Hematopoietic multipotent progenitor cell (in vitro differentiated cells): ENCODE measurements around the gene MXD4. TPM values are rescaled to one million over a fixed set of nuclear protein-coding genes. Genes with fewer than 3 reads are reported as not detected.

Experiments
- DNase-seq, 3 donors: peaks; one replicate each; pipeline ENCODE4 v3.0.0-alpha.2; 2011 to 2015; ENCODE audit warnings: low read depth in 2 of 3, low spot score in 2 of 3
- total RNA-seq: library from RNA; depleted of rRNA; stranded (reverse); fragments of >200 nt; gene quantifications from one replicate; pipeline ENCODE4 v1.2.3, GENCODE V29; 2012

MXD4 gene
- total RNA-seq, 1 donor, result 92.9 TPM

GRCh38 chr4:2253160-2254084, 8.5 kb downstream of the MXD4 start:
- DNase-seq, result no peak

- DNase-seq, result no peak
Observed at GRCh38 chr4:2252530-2253091, 9.3 kb downstream of the MXD4 start.

DNA sequence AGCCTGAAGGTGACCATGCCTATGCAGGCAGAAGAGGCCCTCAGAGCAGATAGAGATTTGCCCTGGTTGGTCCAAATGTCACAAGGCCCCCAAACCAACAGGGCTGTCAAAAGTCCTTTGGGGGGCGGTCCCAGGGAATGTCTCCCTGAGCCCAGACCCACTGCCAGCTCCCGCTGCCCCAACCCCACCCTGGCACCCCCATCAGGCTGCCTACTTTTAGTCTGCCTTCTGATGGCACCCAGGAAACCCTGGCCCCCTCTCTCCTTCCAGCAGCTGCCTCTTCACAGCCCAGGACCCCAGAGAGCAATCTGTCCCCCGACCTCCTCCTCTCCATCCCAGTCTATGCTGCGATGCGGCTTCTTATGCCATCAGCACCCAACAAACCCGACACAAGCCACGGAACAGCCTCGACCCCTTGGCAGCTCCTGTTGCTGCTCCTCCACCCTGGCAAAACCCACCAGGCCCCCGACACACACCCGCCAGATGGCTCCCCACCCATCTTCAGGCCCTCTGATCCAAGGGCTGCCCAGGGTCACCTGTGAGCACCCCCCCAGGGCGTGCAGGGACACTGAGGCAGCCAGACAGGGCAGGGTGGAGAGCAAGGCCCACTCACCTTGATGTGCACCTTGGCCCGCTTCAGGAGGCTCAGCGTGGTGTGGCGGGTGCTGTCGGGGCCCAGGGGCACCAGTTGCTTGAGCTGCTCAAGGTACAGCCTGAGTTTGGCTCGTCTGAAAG, 9.9 kb downstream of the MXD4 start:
- no peak for DNase-seq

DNA sequence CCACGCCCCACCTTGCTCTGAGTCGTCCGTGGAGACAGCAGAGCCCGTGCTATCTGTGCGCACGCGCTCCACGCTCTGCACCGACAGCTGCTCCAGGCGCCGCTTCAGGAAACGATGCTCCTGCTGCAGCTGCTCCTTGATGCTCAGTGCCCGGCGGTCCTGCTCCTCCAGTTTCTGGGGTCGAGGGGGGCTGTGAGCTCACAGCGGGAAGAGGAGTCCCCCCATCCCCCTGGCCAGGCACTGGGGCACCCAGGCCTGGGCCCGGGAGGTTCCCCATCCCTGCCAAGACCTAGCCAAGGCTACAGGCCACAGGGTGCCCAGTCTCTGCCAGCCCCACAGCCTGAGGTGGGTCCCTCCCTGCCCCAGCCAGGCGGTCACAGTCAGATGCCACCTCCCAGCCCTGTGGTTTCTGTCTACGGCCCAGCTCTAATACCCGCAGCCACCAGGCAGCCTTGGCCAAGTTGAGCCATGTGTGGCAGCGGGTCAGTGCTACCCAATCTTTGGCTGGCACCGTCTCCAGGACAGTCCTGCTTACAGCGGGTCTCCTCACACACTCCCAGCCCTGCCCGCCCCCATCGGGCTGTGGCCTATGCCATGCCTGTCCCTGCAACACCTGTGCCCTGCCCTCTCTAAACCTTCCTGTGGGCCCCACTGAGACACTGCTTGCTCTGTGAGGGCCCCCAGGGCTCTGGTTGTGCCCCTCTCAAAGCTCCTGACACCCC, 10.7 kb downstream of the MXD4 start:
- DNase-seq, result no peak

- DNase-seq, result no peak
Observed at GRCh38 chr4:2250357-2251072, 11.4 kb downstream of the MXD4 start.

DNA sequence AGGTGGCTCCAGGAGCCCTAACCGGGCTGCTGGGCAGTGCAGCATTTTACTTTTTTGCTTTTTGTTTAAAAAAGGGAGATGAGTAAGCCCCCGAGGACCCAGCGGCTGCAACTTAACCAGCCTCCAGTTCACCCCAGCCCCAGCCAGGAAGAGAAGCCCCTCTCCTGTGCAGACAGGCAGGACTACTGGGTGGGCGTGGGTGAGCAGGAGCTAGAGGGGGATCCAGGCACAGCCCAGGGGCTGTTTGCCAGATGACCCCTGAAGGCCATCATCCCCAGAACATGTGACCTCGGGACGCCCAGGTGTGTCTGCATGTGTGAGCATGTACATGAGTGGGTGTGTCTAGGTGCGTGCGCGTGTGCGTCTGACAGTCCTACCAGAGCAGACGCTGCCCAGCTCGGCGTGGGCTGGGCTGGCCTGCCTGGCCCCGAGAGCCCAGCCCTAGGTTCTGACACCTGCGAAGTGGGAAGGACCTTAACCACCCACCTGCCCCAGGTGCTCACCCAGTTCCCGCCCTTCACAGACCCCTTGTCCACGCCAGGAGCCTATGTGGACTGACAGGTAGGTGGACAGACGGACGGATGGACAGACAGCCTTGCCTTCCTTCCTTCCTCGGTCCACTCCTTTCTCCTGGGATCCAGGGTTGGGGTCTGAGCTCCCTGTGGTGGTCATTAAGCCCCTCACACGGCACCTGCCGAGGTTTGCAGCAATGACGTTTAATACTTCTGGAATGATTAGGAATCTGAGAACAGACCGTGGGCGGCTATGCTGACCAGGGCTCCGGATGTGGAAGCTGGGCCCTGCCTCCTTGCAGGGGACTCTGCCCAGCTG, 12.2 kb downstream of the MXD4 start:
- no peak for DNase-seq

DNA sequence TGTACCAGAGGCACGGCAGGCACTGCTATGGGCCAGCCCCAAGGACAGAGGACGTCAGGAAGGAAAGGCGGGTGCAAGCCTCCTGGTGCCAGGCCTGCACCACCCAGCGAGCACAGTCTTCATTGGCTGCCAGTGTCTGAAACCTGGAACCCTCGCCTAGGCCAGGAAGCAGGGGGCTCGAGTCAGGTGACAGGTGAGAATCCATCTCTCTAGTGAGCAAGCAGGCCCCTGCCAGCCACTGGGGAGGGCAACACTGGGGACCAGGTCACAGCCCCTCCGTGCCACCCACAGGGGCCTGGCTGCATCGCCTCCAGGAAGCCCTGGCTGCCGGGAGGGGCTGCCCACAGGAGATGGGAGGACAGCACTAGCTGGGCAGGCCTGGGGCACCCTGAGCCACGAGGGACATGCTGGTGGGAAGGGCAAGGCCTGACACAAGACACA, 13.1 kb downstream of the MXD4 start:
- DNase-seq, result no peak

GRCh38 chr4:2248044-2248780, 13.7 kb downstream of the MXD4 start:
- DNase-seq, result no peak

- no peak for DNase-seq
Observed at GRCh38 chr4:2247128-2248043, 14.5 kb downstream of the MXD4 start.

DNA sequence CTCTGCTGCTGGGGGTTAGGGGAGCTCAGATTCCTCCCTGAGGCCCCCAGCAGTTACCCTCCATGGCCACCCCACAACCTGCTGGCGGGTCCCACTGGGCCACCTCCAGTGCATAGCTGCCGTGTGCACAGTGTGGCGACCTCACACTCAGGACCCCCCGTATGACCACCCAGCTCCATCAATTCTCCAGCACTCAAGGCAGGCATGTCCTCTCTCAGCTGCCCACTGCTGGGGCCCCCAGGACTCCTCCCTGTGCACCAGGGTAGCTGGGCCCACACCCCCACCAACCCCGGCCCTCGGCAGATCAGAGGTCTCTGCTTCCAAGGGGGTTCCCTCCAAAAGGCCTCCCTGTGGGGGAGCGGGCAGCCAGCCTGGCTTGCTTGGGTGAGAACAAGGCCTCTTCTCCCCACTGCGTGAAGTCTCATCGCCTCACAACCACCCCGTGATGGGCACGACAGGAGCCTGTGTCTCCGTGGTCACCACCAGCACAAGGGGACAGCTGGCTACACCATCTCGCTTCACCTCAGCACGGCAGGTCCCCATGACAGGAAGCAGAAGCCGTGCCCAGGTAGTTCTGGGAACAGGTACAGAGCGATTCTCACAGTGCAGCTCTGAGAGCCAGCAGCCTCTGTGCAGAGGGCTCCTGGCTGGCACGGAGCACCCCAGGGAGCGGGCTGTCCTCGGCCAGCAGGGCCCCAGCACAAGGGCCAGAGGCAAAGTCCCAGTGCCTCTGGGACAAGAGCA, 15.4 kb downstream of the MXD4 start:
- no peak for DNase-seq

DNA sequence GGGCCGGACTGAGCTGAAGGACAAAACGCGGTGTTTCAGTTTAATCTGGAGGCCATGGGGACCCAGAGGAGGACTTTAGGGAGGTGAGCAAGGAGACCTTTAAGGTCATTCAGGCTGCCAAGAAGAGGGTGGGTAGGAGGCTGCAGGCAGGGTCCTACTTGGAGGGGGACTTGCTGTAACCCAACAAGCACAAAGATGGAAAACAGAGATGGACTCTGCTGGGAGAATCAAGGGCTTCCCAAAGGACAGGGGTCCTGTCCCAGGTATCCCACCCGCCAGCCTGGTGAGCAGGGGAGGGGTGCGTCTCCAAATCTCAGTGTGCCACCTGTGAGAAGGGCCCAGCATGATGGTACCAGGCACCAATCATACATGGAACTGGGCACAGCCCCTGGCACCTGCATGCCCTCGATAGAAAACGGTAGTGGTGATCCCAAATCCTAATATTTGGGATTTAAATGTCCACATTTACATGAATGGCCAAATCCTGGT, 16.1 kb downstream of the MXD4 start:
- no peak for DNase-seq

GRCh38 chr4:2245057-2245786, 16.7 kb downstream of the MXD4 start:
- DNase-seq, result no peak

GRCh38 chr4:2243681-2244380, 18.1 kb downstream of the MXD4 start:
- DNase-seq, result peak in 1 of 3 donors; percentile 53

- DNase-seq, result peak; percentile 98 to 99 (median 99)
Observed at GRCh38 chr4:2241410-2242353, 20.2 kb downstream of the MXD4 start, which contains the start of the genes HAUS3 and POLN. Gene HAUS3, minus strand, starts transcription at chr4:2242121. Its CDS starts 1,175 bp downstream, at chr4:2240946. Gene POLN, minus strand, starts transcription at chr4:2242121. Its CDS starts 12,890 bp downstream, at chr4:2229231.
